ENCODE data around the gene DUS3L. TPM values are rescaled to one million over a fixed set of nuclear protein-coding genes. Genes with fewer than 3 reads are reported as not detected.

Gene DUS3L
- total RNA-seq, 1 donor from 2014 or later = 74.0 TPM

DNA sequence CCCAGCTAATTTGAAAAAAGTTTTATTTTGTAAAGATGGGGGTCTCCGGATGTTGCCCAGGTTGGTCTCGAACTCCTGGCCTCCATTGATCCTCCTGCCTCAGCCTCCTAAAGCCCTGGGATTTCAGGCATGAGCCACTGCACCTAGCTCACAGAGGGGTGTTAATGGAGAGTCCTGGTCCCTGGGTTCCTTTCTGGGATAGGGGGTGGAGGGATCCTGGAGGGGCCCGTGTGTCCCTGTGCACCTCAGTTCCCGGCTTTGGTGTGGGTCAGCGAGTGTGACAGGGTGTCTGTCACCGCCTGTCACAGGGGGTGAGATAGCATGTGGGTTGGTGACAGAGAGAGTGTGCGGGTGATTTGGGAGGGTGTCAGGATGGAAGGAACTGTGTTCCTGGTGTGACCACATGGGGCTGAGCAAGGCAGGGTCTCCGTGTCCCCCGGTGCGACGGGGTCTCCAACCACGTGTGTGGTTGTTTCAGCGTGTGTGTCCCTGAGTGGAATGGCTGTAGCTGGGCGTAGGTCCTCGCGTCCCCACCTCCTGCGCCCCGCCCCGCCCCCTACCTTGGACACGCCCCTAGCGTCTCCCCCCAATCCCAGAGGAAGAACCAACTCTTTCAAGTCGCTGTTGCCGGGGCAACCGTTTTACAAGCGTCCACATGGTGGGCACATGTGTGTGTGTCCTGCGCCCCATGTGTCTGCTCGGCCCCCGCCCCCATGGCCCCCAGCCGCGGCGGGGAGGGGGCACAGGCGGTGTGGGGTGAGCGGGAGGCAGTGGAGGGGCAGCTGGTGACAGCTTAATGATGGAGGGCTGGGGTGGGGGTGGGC lies 11.0 kb upstream of the DUS3L start:
- Mint-ChIP-seq H3K4me3 (ENCODE audit: low read depth) (no peak overlapping the region), H3K9me3 (no peaks in the 10 kb centered on the region), H3K36me3 (ENCODE audit: low read depth) (no peaks in the 10 kb centered on the region), H3K27ac (no peak overlapping the region), H3K4me1 (ENCODE audit: low read depth) (peaks cover 16% of the 10 kb centered on the region), H3K27me3 (ENCODE audit: low read depth) (peaks cover 20% of the 10 kb centered on the region)
- intact Hi-C loops (cut with micrococcal nuclease) = loop anchor here (10.0 kb wide), 1 partner anchor 163 kb away; no protein-coding TSS in a partner anchor
- no peak for DNase-seq (ENCODE audit: low spot score)

DNA sequence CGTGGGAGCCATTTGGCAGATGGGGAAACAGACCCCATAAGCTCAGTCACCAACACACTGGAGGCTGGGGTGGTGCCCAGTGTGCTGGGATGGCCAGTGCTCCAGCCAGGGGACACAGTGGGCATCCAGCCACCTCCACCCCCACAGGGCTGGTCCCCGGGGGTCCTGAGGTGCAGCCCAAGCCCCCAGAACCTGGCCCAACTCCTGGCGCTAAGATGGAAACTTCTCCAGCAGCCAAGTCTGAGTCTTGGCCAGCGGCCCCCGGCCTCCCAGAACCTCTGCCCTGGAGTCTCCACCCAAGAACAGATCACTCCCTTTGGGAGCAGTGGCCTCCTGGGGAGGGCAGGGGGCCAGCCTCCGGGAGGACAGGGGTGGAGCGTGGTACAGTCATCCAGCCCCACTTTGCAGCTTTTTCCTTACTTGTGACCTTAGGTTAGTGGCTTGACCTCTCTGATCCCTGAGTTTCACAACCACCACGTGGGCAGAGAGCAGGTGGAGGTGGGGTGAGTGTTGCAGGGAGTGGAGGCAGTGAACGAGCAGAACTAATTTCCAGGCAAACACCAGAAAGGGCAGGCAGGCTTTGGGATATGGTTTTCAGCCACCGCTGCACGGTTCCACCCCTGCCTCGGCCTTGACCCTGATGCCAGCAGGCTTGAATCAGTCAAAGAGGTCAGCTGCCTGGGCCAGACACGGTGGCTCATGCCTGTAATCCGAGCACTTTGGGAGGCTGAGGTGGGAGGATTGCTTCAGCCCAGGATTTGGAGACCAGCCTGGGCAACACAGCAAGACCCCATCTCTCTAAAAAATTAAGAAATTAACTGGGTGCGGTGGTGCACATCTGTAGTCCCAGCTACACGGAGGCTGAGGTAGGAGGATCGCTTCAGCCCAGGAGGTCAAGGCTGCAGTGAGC lies 9.7 kb upstream of the DUS3L start:
- DNase-seq (ENCODE audit: low spot score) = no peak
- Mint-ChIP-seq H3K4me1 (ENCODE audit: low read depth) (peaks cover 14% of the 10 kb centered on the region), H3K4me3 (ENCODE audit: low read depth) (no peak overlapping the region), H3K9me3 (no peaks in the 10 kb centered on the region), H3K36me3 (ENCODE audit: low read depth) (no peaks in the 10 kb centered on the region), H3K27me3 (ENCODE audit: low read depth) (peaks cover 10% of the 10 kb centered on the region), H3K27ac (no peak overlapping the region)
- intact Hi-C loops (cut with micrococcal nuclease) = loop anchor here (10.0 kb wide), 1 partner anchor 164 kb away; no protein-coding TSS in a partner anchor

DNA sequence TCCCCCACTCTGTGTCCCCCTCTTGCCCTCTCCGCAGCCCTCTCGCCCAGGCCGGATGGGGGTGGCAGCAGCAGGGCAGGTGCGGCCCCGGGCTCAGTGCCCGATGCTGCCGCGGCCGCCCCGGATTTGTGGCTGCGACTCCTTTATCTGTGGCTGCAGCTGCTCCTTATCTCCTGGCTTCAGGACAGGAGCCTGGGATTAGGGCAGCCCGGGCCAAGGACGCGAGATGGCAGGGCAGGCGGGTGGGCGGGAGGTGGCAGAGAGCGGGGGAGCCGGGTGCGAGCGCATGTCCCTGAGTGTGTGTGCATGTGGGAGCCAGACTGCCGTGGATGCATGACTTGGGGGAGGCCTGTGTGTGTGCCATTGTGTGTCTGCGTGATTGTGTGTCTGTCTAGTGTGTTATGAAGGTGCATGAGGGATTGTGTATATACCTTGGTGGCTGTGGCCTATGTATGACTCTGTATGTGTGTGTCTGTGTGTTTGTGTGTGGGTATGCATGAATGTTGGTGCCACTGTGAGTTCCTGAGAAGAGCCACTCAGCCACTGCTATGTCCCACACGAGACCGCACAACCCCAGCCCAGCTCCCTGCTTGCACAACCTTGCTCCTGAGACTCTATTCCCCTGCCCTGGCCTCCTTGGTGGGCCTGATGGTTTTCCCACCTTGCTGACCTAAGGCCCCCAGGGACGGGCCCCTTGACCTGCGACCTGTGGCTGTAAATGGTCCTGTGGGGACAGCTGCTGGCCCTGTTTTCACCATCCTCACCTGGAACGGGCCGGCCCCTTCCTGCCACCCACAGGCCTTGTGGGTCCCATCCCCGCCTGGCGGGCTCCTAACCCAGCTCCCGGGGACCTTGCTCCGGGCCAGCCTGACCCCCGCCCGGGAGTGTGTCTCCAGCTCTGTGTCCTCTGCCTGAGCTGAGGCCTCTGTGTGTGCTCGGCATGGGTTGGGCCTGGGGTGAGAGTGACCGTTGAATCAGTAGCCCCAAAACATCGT lies 8.6 kb upstream of the DUS3L start:
- intact Hi-C loops (cut with micrococcal nuclease) = loop anchor here (10.0 kb wide), 1 partner anchor 165 kb away; no protein-coding TSS in a partner anchor
- no peak for DNase-seq (ENCODE audit: low spot score)
- H3K4me1 Mint-ChIP-seq (ENCODE audit: low read depth) = peaks cover 14% of the 10 kb centered on the region
- H3K9me3 Mint-ChIP-seq = no peaks in the 10 kb centered on the region
- no peak overlapping the region for H3K4me3 Mint-ChIP-seq (ENCODE audit: low read depth)
- no peak overlapping the region for H3K27ac Mint-ChIP-seq
- H3K36me3 Mint-ChIP-seq (ENCODE audit: low read depth) = no peaks in the 10 kb centered on the region
- H3K27me3 Mint-ChIP-seq (ENCODE audit: low read depth) = peaks cover 10% of the 10 kb centered on the region

DNA sequence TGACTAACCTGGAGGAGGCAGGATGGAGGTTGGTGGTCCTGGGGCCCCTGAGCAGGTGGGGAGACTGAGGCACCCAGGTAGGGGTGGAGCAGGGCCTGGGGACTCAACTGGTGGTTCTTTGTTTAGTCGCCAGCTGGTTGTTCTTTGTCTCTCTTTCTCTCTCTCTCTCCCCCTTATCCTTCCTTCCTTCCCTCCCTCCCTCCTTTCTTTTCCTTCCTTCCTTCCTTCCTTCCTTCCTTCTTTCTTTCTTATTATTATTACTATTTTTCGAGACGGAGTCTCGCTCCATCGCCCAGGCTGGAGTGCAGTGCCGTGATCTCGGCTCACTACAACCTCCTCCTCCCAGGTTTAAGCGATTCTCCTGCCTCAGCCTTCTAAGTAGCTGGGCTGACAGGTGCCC lies 7.3 kb upstream of the DUS3L start:
- Mint-ChIP-seq H3K4me1 (ENCODE audit: low read depth) (peaks cover 3% of the 10 kb centered on the region), H3K27ac (no peak overlapping the region), H3K36me3 (ENCODE audit: low read depth) (no peaks in the 10 kb centered on the region), H3K27me3 (ENCODE audit: low read depth) (peaks cover 6% of the 10 kb centered on the region), H3K4me3 (ENCODE audit: low read depth) (no peak overlapping the region), H3K9me3 (no peaks in the 10 kb centered on the region)
- no peak for DNase-seq (ENCODE audit: low spot score)
- intact Hi-C loops (cut with micrococcal nuclease) = no loop called here

DNA sequence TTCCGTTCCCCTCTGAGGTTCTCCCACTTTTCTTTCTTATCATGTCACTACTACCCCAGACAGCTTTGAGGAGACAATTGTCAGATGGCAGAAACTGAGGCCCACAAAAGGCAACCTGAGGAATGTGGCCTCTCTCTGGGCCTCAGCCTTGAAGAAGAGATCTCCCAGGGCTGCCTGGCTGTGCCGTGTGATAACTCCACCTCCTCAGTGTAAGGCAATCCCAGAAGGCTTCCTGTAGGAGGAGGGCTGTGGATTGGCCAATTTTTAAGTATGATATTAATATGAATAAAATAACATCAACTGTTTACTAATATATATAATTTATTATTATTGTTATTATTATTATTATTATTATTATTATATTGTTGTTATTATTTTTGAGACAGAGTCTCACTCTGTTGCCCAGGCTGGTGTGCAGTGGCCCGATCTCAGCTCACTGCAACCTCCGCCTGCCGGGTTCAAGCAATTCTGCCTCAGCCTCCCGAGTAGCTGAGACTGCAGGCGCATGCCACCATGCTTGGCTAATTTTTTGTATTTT lies 4.5 kb upstream of the DUS3L start:
- Mint-ChIP-seq H3K4me1 (ENCODE audit: low read depth) (peaks cover under 1% of the 10 kb centered on the region), H3K4me3 (ENCODE audit: low read depth) (no peak overlapping the region), H3K27me3 (ENCODE audit: low read depth) (peaks cover 2% of the 10 kb centered on the region), H3K27ac (no peak overlapping the region), H3K36me3 (ENCODE audit: low read depth) (peaks cover under 1% of the 10 kb centered on the region), H3K9me3 (no peaks in the 10 kb centered on the region)
- DNase-seq (ENCODE audit: low spot score) = no peak
- intact Hi-C loops (cut with micrococcal nuclease) = no loop called here

DNA sequence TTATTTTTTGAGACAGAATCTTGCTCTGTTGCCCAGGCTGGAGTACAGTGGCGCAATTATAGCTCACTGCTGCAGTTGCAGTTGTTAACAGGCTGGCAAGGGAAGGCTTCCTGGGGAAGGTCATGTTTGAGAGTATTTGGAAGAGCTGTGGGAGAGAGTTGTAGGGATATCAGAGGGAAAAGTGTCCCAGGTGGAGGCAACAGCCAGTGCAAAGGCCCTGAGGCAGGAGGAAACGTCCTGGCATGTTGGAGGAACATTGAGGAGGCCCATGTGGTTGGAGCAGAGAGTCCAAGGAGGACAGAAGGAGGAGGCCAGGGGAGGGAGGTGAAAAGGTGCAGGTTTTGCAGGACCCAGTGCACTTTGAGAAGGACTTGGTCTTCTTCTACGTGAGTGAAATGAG lies 2.2 kb upstream of the DUS3L start:
- Mint-ChIP-seq H3K36me3 (ENCODE audit: low read depth) (peaks cover 19% of the 10 kb centered on the region), H3K27ac (no peak overlapping the region), H3K4me1 (ENCODE audit: low read depth) (peaks cover 5% of the 10 kb centered on the region), H3K27me3 (ENCODE audit: low read depth) (no peaks in the 10 kb centered on the region), H3K4me3 (ENCODE audit: low read depth) (no peak overlapping the region), H3K9me3 (no peaks in the 10 kb centered on the region)
- no peak for DNase-seq (ENCODE audit: low spot score)
- intact Hi-C loops (cut with micrococcal nuclease) = loop anchor here (5.0 kb wide), 2 partner anchors 109 to 1001 kb away; partner anchors contain the start of genes FEM1A, NDUFA11 and VMAC

DNA sequence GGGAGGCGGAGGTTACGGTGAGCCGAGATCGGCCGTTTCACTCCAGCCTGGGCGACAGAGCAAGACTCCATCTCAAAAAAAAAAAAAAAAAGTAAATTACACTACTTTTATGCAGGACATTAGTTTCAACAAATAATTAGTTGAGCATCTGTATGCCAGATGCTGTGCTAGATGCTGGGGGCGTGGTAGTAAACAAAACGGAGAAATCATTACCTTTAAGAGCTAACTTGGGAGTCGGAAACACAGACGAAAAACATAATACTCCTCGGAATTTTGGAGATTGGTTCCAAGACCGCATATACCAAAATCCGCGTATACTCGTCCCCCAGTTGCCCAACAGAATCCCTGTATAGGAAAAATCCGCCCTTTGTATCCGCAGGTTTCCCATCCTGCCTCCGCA lies 1.3 kb upstream of the DUS3L start:
- H3K4me3 Mint-ChIP-seq (ENCODE audit: low read depth) = no peak overlapping the region
- H3K36me3 Mint-ChIP-seq (ENCODE audit: low read depth) = peaks cover 24% of the 10 kb centered on the region
- intact Hi-C loops (cut with micrococcal nuclease) = loop anchor here (5.0 kb wide), 2 partner anchors 110 to 1000 kb away; partner anchors contain the start of genes FEM1A, NDUFA11 and VMAC

DNA sequence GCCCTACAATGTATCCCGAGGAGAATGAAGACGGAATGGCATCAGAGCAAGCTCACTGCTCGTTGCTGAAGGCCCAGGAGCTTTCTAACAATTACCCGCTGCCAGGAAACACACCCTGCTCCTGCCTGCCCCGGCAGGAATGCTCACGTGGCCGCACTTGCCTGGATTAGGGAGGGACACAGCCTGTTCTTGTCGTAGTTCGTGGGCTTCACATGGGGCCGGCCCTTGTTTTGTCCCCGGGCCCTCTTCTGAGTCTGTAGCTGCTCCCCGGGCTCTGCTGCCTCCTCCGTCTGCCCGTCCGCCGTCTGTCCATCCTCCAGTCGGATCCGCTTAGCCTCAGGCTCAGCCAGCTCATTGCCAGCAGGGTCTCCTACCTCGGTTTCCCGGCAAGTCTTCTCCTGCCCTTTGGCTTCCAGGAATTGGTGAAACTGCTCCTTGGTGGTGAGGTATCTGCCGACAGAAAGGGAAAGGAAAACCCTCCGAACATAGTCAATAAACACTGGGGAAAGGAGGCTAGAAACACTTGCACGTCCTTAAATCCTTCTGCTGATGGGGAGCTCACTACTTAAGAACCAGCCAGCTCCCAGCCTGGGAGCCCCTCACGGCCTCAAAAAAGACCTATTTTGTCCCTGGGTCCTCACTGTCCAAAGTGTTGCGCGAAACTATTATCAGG lies 941 bp downstream of the DUS3L start:
- DNase-seq (ENCODE audit: low spot score) = no peak
- no peaks in the 10 kb centered on the region for H3K9me3 Mint-ChIP-seq
- intact Hi-C loops (cut with micrococcal nuclease) = loop anchor here (2.0 to 5.0 kb wide), 4 partner anchors 69 to 998 kb away; partner anchors contain the start of genes CATSPERD, FEM1A, HSD11B1L and LONP1

More for the DNA sequence above, 1.3 kb upstream of the DUS3L start:
- Mint-ChIP-seq H3K27ac (no peak overlapping the region), H3K9me3 (no peaks in the 10 kb centered on the region), H3K27me3 (ENCODE audit: low read depth) (no peaks in the 10 kb centered on the region), H3K4me1 (ENCODE audit: low read depth) (peaks cover 5% of the 10 kb centered on the region)
- no peak for DNase-seq (ENCODE audit: low spot score)

DNA sequence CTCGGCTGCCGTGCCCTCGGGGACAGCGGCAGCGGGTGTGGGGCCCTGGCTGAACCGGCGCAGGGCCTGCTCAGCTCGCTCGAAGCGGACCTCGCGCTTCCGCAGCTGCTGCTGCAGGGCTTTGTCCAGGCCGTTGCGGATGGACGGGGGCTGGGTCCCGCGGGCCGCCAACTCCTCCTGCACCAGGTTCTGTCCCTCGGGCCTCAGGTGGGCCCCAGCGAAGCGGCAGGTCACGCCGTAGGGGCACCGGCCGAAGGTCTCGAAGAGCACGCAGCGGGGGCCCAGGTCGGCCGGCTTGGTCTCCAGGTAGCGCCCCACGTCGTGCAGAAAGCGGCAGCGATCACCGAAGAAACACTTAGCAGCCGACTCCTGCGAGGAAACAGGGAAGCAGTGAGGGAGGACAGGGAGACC lies 1.6 kb downstream of the DUS3L start:
- peaks cover 41% of the 10 kb centered on the region for H3K36me3 Mint-ChIP-seq (ENCODE audit: low read depth)
- H3K27ac Mint-ChIP-seq = no peak overlapping the region
- H3K27me3 Mint-ChIP-seq (ENCODE audit: low read depth) = no peaks in the 10 kb centered on the region
- H3K4me3 Mint-ChIP-seq (ENCODE audit: low read depth) = peak overlapping the region; percentile 49
- H3K9me3 Mint-ChIP-seq = no peaks in the 10 kb centered on the region
- peaks cover 5% of the 10 kb centered on the region for H3K4me1 Mint-ChIP-seq (ENCODE audit: low read depth)
- no peak for DNase-seq (ENCODE audit: low spot score)
- intact Hi-C loops (cut with micrococcal nuclease) = no loop called here

More for the DNA sequence above, 941 bp downstream of the DUS3L start:
- no peaks in the 10 kb centered on the region for H3K27me3 Mint-ChIP-seq (ENCODE audit: low read depth)
- H3K36me3 Mint-ChIP-seq (ENCODE audit: low read depth) = peaks cover 41% of the 10 kb centered on the region
- H3K4me1 Mint-ChIP-seq (ENCODE audit: low read depth) = peaks cover 5% of the 10 kb centered on the region
- H3K4me3 Mint-ChIP-seq (ENCODE audit: low read depth) = peak overlapping the region; percentile 98
- H3K27ac Mint-ChIP-seq = peak overlapping the region; percentile 100

DNA sequence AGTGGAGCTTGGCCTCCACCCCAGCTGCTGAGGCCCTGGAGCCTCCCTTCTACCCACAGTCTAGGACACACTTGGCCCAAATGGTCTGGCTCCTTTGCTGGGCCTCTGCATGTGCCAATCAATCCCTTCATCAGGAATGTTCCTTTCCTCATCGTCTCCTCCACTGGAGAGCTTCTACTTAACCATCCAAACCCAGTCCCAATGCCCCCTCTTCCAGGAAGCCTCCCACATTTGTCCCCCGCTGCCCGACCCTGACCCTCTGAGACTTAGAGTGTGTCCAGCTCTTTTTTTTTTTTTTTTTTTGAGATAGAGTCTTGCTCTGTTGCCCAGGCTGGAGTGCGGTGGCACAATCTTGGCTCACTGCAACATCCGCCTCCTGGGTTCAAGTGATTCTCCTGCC lies 2.5 kb downstream of the DUS3L start:
- H3K27ac Mint-ChIP-seq = no peak overlapping the region
- peaks cover 5% of the 10 kb centered on the region for H3K4me1 Mint-ChIP-seq (ENCODE audit: low read depth)
- H3K9me3 Mint-ChIP-seq = no peaks in the 10 kb centered on the region
- H3K27me3 Mint-ChIP-seq (ENCODE audit: low read depth) = no peaks in the 10 kb centered on the region
- intact Hi-C loops (cut with micrococcal nuclease) = no loop called here
- H3K4me3 Mint-ChIP-seq (ENCODE audit: low read depth) = no peak overlapping the region
- H3K36me3 Mint-ChIP-seq (ENCODE audit: low read depth) = peaks cover 41% of the 10 kb centered on the region
- no peak for DNase-seq (ENCODE audit: low spot score)

DNA sequence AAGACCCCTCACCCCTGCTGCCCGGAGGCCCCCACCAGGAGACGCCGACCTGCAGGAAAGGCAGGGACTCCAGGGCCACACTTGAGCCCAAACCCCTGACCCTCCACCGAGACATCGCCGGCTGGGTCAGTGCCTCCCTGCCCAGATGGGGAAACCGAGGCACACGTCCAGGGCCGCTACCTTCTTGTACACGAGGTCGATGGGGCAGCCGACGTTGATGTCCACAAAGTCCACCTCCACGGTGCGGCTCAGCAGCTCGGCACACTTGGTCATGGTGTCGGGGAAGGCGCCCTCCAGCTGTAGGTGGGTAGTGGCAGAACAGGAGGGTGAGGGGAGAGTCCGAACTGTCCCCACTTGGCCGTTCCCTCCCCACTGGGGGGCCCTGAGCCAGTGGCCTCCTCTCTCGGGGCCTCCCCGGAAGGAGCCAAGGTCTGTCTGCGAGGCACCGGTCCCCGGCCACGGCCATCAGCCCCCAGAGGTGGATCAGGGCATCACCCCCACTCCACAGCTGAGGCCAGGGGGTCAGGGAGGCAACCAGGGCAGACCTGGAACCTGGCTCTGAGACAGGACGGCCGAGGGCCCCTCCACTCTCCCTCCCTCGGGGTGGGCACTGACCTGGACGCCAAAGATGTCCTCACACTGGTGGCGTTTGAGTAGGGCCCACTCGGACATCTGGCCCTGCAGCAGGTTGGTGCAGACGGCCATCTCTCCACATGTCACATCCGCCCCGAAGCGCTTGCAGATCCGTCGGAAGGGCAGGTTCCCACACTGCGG lies 3.4 kb downstream of the DUS3L start:
- intact Hi-C loops (cut with micrococcal nuclease) = no loop called here
- Mint-ChIP-seq H3K4me1 (ENCODE audit: low read depth) (peaks cover 5% of the 10 kb centered on the region), H3K4me3 (ENCODE audit: low read depth) (no peak overlapping the region), H3K27me3 (ENCODE audit: low read depth) (no peaks in the 10 kb centered on the region), H3K9me3 (no peaks in the 10 kb centered on the region), H3K36me3 (ENCODE audit: low read depth) (peaks cover 41% of the 10 kb centered on the region), H3K27ac (no peak overlapping the region)
- no peak for DNase-seq (ENCODE audit: low spot score)
